K562 (cell line): ENCODE measurements around the gene SH3PXD2B. TPM values are rescaled to one million over a fixed set of nuclear protein-coding genes. Genes with fewer than 3 reads are reported as not detected.

Experiments
- ATAC-seq: fragments of 200-7000 bp; cut with Tn5 transposase; 3 replicates; pipeline ENCODE4 v1.9.1; 2020; ENCODE audit warnings: moderate library complexity
- BruUV-seq: library from RNA; stranded (reverse); fragments of 400-500 nt; replicated peaks from 2 replicates; lab custom pipeline; 2021; lab: Mats Ljungman, UMichigan
- CTCF ChIA-PET: fragments of 300-600 bp; formaldehyde crosslinking; extraction: SDS; loops from one replicate; lab custom pipeline; 2021; ENCODE audit warnings: low intra/inter-chr PET ratio; lab: Yijun Ruan, JAX
- POLR2A ChIA-PET: fragments of 300-600, 350-650 bp; sonication (Branson Sonifier 250); formaldehyde crosslinking; extraction: SDS; loops from one replicate; lab custom pipeline; 2021; ENCODE audit warnings: antibody characterized with exemption, inconsistent platforms; lab: Yijun Ruan, JAX
- DNase-seq, 4 experiments: peaks; one replicate each; pipeline versions ENCODE4 v3.0.0 to v3.0.0-alpha.2; 2011 to 2018; ENCODE audit warnings: low spot score in 3 of 4, mixed read lengths in 3 of 4; ENCODE audit errors: extremely low read depth in 1 of 4
- FAIRE-seq: peaks from 2 replicates; lab custom pipeline; 2011; peaks lifted over from hg19 to GRCh38; lab: Jason Lieb, UNC
- H2AFZ ChIP-seq: 2 replicates; pipeline ENCODE4 v1.6.0; 2011; ENCODE audit warnings: low read depth, low read length, control low read depth, inconsistent platforms
- H3K27ac ChIP-seq: fragments of 200-600 bp; 3 replicates; pipeline ENCODE4 v1.8.0; 2011; ENCODE audit warnings: low read depth, mild to moderate bottlenecking, control low read depth, inconsistent platforms, low read length, moderate library complexity, mixed read lengths; ENCODE audit errors: extremely low read depth
- H3K27me3 ChIP-seq, 2 experiments: fragments of 300-600 bp in 1 of 2; 2 replicates in 1 of 2; 3 replicates in 1 of 2; pipeline versions ENCODE4 v1.6.0 to v1.8.0; 2011; ENCODE audit warnings: inconsistent platforms in 2 of 2, low read length in 2 of 2, mild to moderate bottlenecking in 1 of 2, mixed read lengths in 1 of 2, moderate library complexity in 1 of 2; ENCODE audit not compliant: control insufficient read depth in 2 of 2, insufficient read depth in 2 of 2
- H3K36me3 ChIP-seq: fragments of 300-600 bp; 3 replicates; pipeline ENCODE4 v1.8.0; 2011; ENCODE audit warnings: mild to moderate bottlenecking, low read length, inconsistent platforms; ENCODE audit not compliant: control insufficient read depth, insufficient read depth
- H3K4me1 ChIP-seq, 2 experiments: fragments of 200-600 bp in 1 of 2; replicated peaks in 1 of 2; 2 replicates in 1 of 2; 3 replicates in 1 of 2; pipeline versions ENCODE4 v1.5.1 to v1.8.0; 2011; ENCODE audit warnings: inconsistent platforms in 2 of 2, low read length in 2 of 2, mild to moderate bottlenecking in 1 of 2, mixed read lengths in 1 of 2, moderate library complexity in 1 of 2; ENCODE audit not compliant: control insufficient read depth in 2 of 2, insufficient read depth in 2 of 2
- H3K4me2 ChIP-seq: 2 replicates; pipeline ENCODE4 v1.6.1; 2011; ENCODE audit warnings: low read length, control low read depth, inconsistent platforms, mixed read lengths; ENCODE audit not compliant: insufficient read depth
- H3K4me3 ChIP-seq: fragments of 200-600 bp; sonication (generic), shearing (Covaris generic); 2 replicates; pipeline ENCODE4 v1.5.1; 2016; ENCODE audit warnings: control low read depth, inconsistent platforms
- H3K79me2 ChIP-seq: fragments of 200-600 bp; 3 replicates; pipeline ENCODE4 v1.8.0; 2011; ENCODE audit warnings: low read length, inconsistent platforms; ENCODE audit not compliant: control insufficient read depth, insufficient read depth
- H3K9ac ChIP-seq, 2 experiments: 2 replicates each; pipeline versions ENCODE4 v1.6.0 to v1.6.1; 2011; ENCODE audit warnings: low read depth in 2 of 2, low read length in 2 of 2, control low read depth in 1 of 2, inconsistent platforms in 1 of 2, mild to moderate bottlenecking in 1 of 2, mixed read lengths in 1 of 2; ENCODE audit not compliant: insufficient read depth in 1 of 2
- H3K9me1 ChIP-seq: one replicate; pipeline ENCODE4 v1.6.0; 2011; ENCODE audit warnings: inconsistent platforms, mild to moderate bottlenecking, low read length, moderate library complexity; ENCODE audit not compliant: control insufficient read depth, insufficient read depth
- H3K9me3 ChIP-seq: replicated peaks from 2 replicates; pipeline ENCODE4 v1.5.1; 2011; ENCODE audit warnings: low read depth, low read length, inconsistent platforms; ENCODE audit not compliant: control insufficient read depth, insufficient read depth
- H4K20me1 ChIP-seq: replicated peaks from 2 replicates; pipeline ENCODE4 v1.6.1; 2011; ENCODE audit warnings: low read length, inconsistent platforms, mixed read lengths; ENCODE audit not compliant: control insufficient read depth, insufficient read depth
- PRDM10 ChIP-seq: fragments of 450-650 bp; IDR thresholded peaks from 2 replicates; pipeline ENCODE4 v1.6.1; 2018; ENCODE audit not compliant: partially characterized antibody
- RBM14 ChIP-seq: fragments of 200-400 bp; formaldehyde crosslinking; IDR thresholded peaks from 2 replicates; pipeline ENCODE4 v1.6.1; 2018; ENCODE audit warnings: low read depth, mild to moderate bottlenecking, low read length, moderate library complexity, borderline replicate concordance; ENCODE audit not compliant: insufficient read depth
- ZBTB1 ChIP-seq: sonication (generic); formaldehyde crosslinking; IDR thresholded peaks from 2 replicates; pipeline ENCODE4 v1.8.1; 2023; ENCODE audit warnings: missing genetic modification reagents, low read depth, mild to moderate bottlenecking, borderline replicate concordance
- WGBS: fragments of 100-300 bp; shearing (Covaris generic); methylation state at CpG from one replicate; pipeline ENCODE4 v1.1.6; 2016; ENCODE audit warnings: low coverage, mixed read lengths; ENCODE audit not compliant: insufficient coverage; ENCODE audit errors: missing lambda C conversion rate; 5-methylcytosine and 5-hydroxymethylcytosine counted together
- in situ Hi-C: fragments of 300-500 bp; cut with MboI; formaldehyde crosslinking; loops from 4 replicates; pipeline ENCODE4 v1.15.0; 2018; ENCODE audit warnings: inconsistent platforms, mixed read lengths
- intact Hi-C: fragments of 100-400 bp; cut with micrococcal nuclease; formaldehyde crosslinking; loops from 2 replicates; pipeline ENCODE4 v1.14.2; 2022
- polyA plus RNA-seq, 8 experiments: library from polyadenylated mRNA; depleted of rRNA in 4 of 8; stranded (reverse) in 5 of 8; unstranded in 3 of 8; fragments of >200 nt; fragmentation: Nextera tagmentation in 2 of 8; fragmentation: Illumina TruSeq in 1 of 8; extraction: Ambion mirVana in 2 of 8; extraction: Trizol in 1 of 8; gene quantifications; 2 replicates each; pipeline versions ENCODE4 v1.2.1 to v1.2.3, GENCODE V29; 2011 to 2014; ENCODE audit warnings: inconsistent platforms in 1 of 8, missing spikeins in 1 of 8
- total RNA-seq, 7 experiments: library from RNA; depleted of rRNA in 6 of 7; stranded (reverse); fragments of >200 nt in 6 of 7; fragmentation: Illumina TruSeq in 2 of 7; extraction: Trizol in 2 of 7; gene quantifications; 2 replicates each; pipeline versions ENCODE4 v1.2.1 to v1.2.3, GENCODE V29; 2011 to 2021; ENCODE audit warnings: low replicate concordance in 1 of 7

SH3PXD2B gene
- total and polyA plus RNA-seq, 9 of the 15 experiments (the other 6 are each of a cell fraction or from before 2014, with no cell fraction given): 0.04 to 0.66 (median 0.19) TPM

- in situ Hi-C loops: no loop called here
- Histone ChIP-seq H3K27ac (no peak overlapping the region), H4K20me1 (no peaks in the 10 kb centered on the region), H3K9ac (no peak overlapping the region), H3K9me3 (no peaks in the 10 kb centered on the region), H2AFZ (no peak overlapping the region), H3K9me1 (no peaks in the 10 kb centered on the region), H3K79me2 (no peaks in the 10 kb centered on the region), H3K27me3 (peaks cover 5 to 52% of the 10 kb centered on the region in 2 experiments; a peak in 4 of 5 replicates), H3K4me1 (no peaks in the 10 kb centered on the region; a peak in 1 of 5 replicates), H3K4me3 (no peak overlapping the region), H3K4me2 (no peak overlapping the region), H3K36me3 (no peaks in the 10 kb centered on the region)
- ChIA-PET CTCF (no interaction called here), POLR2A (no interaction called here)
- TF ChIP-seq RBM14 (no peak), ZBTB1 (CRISPR knock-in tag) (no peak), PRDM10 (no peak)
- ATAC-seq: no peak
- WGBS: 0% methylated on average over 8 of the region's 8 CpGs
- BruUV-seq: no TSS peak
- no peak for FAIRE-seq
- DNase-seq: no peak
- intact Hi-C loops: no loop called here
These were observed 48.1 kb upstream of the SH3PXD2B start for GRCh38 chr5:172502410-172502809.
